Naive thymus-derived CD8-positive, alpha-beta T cell (primary cell): Measurements from ENCODE around the gene ERP27. TPM values are rescaled to one million over a fixed set of nuclear protein-coding genes. Genes with fewer than 3 reads are reported as not detected.
A peak's percentile ranks its signal among the peaks of the same experiment; 100 is the strongest.

Source experiments
- ATAC-seq, 2 donors: fragments of 150-1000 bp; cut with Tn5 transposase in 1 of 2; sonication (Bioruptor Pico), chemical (Tn5 transposase) in 1 of 2; 1 replicate in 1 of 2; 2 replicates in 1 of 2; pipeline ENCODE4 v1.10.0; 2021; ENCODE audit warnings: mild to moderate bottlenecking in 2 of 2, moderate library complexity in 2 of 2
- POLR2A ChIA-PET: fragments of 350-600 bp; sonication (Branson Sonifier 250); formaldehyde crosslinking; loops from one replicate; lab custom pipeline; 2021; ENCODE audit warnings: antibody characterized with exemption; lab: Charles Lee
- DNase-seq, 10 donors: peaks; one replicate each; pipeline versions ENCODE4 v3.0.0 to v3.0.0-alpha.2; 2020 to 2022
- H3K27ac Mint-ChIP-seq, 10 donors: one replicate each; pipeline ENCODE4 v1.8.0; 2020 to 2022; ENCODE audit warnings: mild to moderate bottlenecking in 10 of 10, mixed read lengths in 10 of 10, moderate library complexity in 4 of 10, inconsistent platforms in 1 of 10
- H3K27me3 Mint-ChIP-seq, 5 donors: one replicate each; pipeline ENCODE4 v1.8.0; 2021 to 2022; ENCODE audit warnings: mixed read lengths in 5 of 5
- H3K36me3 Mint-ChIP-seq, 3 donors: one replicate each; pipeline ENCODE4 v1.8.0; 2020 to 2022; ENCODE audit warnings: mixed read lengths in 3 of 3, mild to moderate bottlenecking in 2 of 3, inconsistent platforms in 1 of 3
- H3K4me1 Mint-ChIP-seq, 4 donors: one replicate each; pipeline ENCODE4 v1.8.0; 2021 to 2022; ENCODE audit warnings: mixed read lengths in 4 of 4
- H3K4me3 Mint-ChIP-seq, 10 donors: one replicate each; pipeline ENCODE4 v1.8.0; 2020 to 2022; ENCODE audit warnings: mild to moderate bottlenecking in 10 of 10, mixed read lengths in 10 of 10, moderate library complexity in 6 of 10, inconsistent platforms in 1 of 10
- H3K9me3 Mint-ChIP-seq, 9 donors: one replicate each; pipeline ENCODE4 v1.8.0; 2020 to 2022; ENCODE audit warnings: mixed read lengths in 9 of 9, mild to moderate bottlenecking in 3 of 9, inconsistent platforms in 1 of 9, moderate library complexity in 1 of 9
- polyA plus RNA-seq, 3 donors: library from polyadenylated mRNA; unstranded; fragments of 300-500 nt; fragmentation: Illumina TruSeq; gene quantifications; one replicate each; pipeline ENCODE4 v1.2.3, GENCODE V29; 2021
- total RNA-seq, 8 experiments: library from RNA in 2 of 8; stranded (reverse) in 2 of 8; gene quantifications; one replicate each; pipeline ENCODE4 v1.2.3 and lab custom pipeline; 2021 to 2026

ERP27 gene
- total and polyA plus RNA-seq, 5 experiments from 2014 or later, result 3.2 to 25.8 (median 4.4) TPM

- Mint-ChIP-seq H3K4me3 (peak overlapping the region in 8 of 10 donors; percentile 26 to 74 (median 50)), H3K36me3 (peaks cover 26 to 60% (median 52%) of the 10 kb centered on the region in 3 donors), H3K4me1 (peaks cover 18 to 45% (median 33%) of the 10 kb centered on the region in 4 donors), H3K27me3 (no peaks in the 10 kb centered on the region), H3K9me3 (no peaks in the 10 kb centered on the region), H3K27ac (peak overlapping the region; percentile 58 to 91 (median 78))
- POLR2A ChIA-PET, result interaction anchor here (0.6 to 1.7 kb wide), 9 partner anchors 16 to 147 kb away, joined by 3 to 6 read pairs (median 4); partner anchors contain the start of gene ARHGDIB
- ATAC-seq (peak; percentile 87 to 95), DNase-seq (no peak)
Measured at GRCh38 chr12:14920475-14921126, 17.7 kb downstream of the ERP27 start.

GRCh38 chr12:14919455-14919854 lies 18.9 kb downstream of the ERP27 start:
- peak overlapping the region in 1 of 10 donors; percentile 66 for H3K4me3 Mint-ChIP-seq

GRCh38 chr12:14915736-14916135 lies 22.6 kb downstream of the ERP27 start:
- peaks cover 44 to 85% (median 82%) of the 10 kb centered on the region in 3 donors for H3K36me3 Mint-ChIP-seq
- peaks cover 17 to 40% (median 34%) of the 10 kb centered on the region in 4 donors for H3K4me1 Mint-ChIP-seq
- H3K4me3 Mint-ChIP-seq, result no peak overlapping the region
- DNase-seq (no peak), ATAC-seq (no peak)
- POLR2A ChIA-PET, result interaction anchor here (0.9 kb wide), 1 partner anchor 22 kb away, joined by 3 read pairs; the partner anchor contains the start of gene ERP27
- peak overlapping the region in 4 of 10 donors; percentile 3 to 77 (median 51) for H3K27ac Mint-ChIP-seq
- H3K27me3 Mint-ChIP-seq, result no peaks in the 10 kb centered on the region
- H3K9me3 Mint-ChIP-seq, result peaks cover 0 to 4% (median 0%) of the 10 kb centered on the region in 9 donors

More at GRCh38 chr12:14919455-14919854, 18.9 kb downstream of the ERP27 start:
- DNase-seq, result no peak
- H3K9me3 Mint-ChIP-seq, result no peaks in the 10 kb centered on the region
- peaks cover 29 to 72% (median 60%) of the 10 kb centered on the region in 3 donors for H3K36me3 Mint-ChIP-seq
- POLR2A ChIA-PET, result interaction anchor here (1.3 kb wide), 1 partner anchor 38 kb away, joined by 3 read pairs; no protein-coding TSS in a partner anchor
- peak overlapping the region in 6 of 10 donors; percentile 38 to 84 (median 60) for H3K27ac Mint-ChIP-seq
- ATAC-seq, result no peak
- H3K4me1 Mint-ChIP-seq, result peaks cover 18 to 48% (median 39%) of the 10 kb centered on the region in 4 donors
- H3K27me3 Mint-ChIP-seq, result no peaks in the 10 kb centered on the region

- Mint-ChIP-seq H3K27me3 (no peaks in the 10 kb centered on the region), H3K27ac (peak overlapping the region in 4 of 10 donors; percentile 3 to 81 (median 58)), H3K36me3 (peaks cover 33 to 81% (median 69%) of the 10 kb centered on the region in 3 donors), H3K9me3 (peaks cover 0 to 4% (median 1%) of the 10 kb centered on the region in 9 donors), H3K4me3 (no peak overlapping the region), H3K4me1 (peaks cover 13 to 23% (median 21%) of the 10 kb centered on the region in 4 donors)
- ATAC-seq, result no peak
- POLR2A ChIA-PET, result interaction anchor here (1.0 to 1.4 kb wide), 2 partner anchors 14 to 30 kb away, joined by 3 read pairs; no protein-coding TSS in a partner anchor
- no peak for DNase-seq
Measured at GRCh38 chr12:14913381-14913781, 25.0 kb downstream of the ERP27 start.

- DNase-seq (no peak), ATAC-seq (no peak)
- Mint-ChIP-seq H3K4me1 (peaks cover 14 to 22% (median 20%) of the 10 kb centered on the region in 4 donors), H3K27ac (peak overlapping the region; percentile 12 to 89 (median 32)), H3K9me3 (peaks cover 0 to 10% (median 2%) of the 10 kb centered on the region in 9 donors), H3K27me3 (no peaks in the 10 kb centered on the region), H3K36me3 (peaks cover 28 to 77% (median 50%) of the 10 kb centered on the region in 3 donors), H3K4me3 (no peak overlapping the region)
- POLR2A ChIA-PET, result interaction anchor here (0.6 kb wide), 1 partner anchor 18 kb away, joined by 3 read pairs; no protein-coding TSS in a partner anchor
Measured at GRCh38 chr12:14911131-14911530, 27.2 kb downstream of the ERP27 start.

GRCh38 chr12:14910090-14910915 lies 28.0 kb downstream of the ERP27 start:
- no peaks in the 10 kb centered on the region for H3K27me3 Mint-ChIP-seq
- peaks cover 31 to 71% (median 44%) of the 10 kb centered on the region in 3 donors for H3K36me3 Mint-ChIP-seq
- peaks cover 12 to 23% (median 21%) of the 10 kb centered on the region in 4 donors for H3K4me1 Mint-ChIP-seq
- H3K9me3 Mint-ChIP-seq, result peaks cover 0 to 10% (median 3%) of the 10 kb centered on the region in 9 donors
- no peak overlapping the region for H3K4me3 Mint-ChIP-seq
- POLR2A ChIA-PET, result interaction anchor here (0.6 kb wide), 1 partner anchor 18 kb away, joined by 3 read pairs; no protein-coding TSS in a partner anchor
- no peak for ATAC-seq
- H3K27ac Mint-ChIP-seq, result peak overlapping the region; percentile 13 to 89 (median 58)
- no peak for DNase-seq

GRCh38 chr12:14907953-14908352 lies 30.4 kb downstream of the ERP27 start:
- peak overlapping the region in 4 of 10 donors; percentile 33 to 51 (median 42) for H3K27ac Mint-ChIP-seq

GRCh38 chr12:14906114-14906513 lies 32.2 kb downstream of the ERP27 start:
- Mint-ChIP-seq H3K4me3 (no peak overlapping the region), H3K27ac (peak overlapping the region in 1 of 10 donors; percentile 2), H3K4me1 (peaks cover 12 to 36% (median 26%) of the 10 kb centered on the region in 4 donors), H3K27me3 (no peaks in the 10 kb centered on the region), H3K9me3 (peaks cover 0 to 10% (median 3%) of the 10 kb centered on the region in 9 donors), H3K36me3 (peaks cover 14 to 38% (median 15%) of the 10 kb centered on the region in 3 donors)
- DNase-seq (no peak), ATAC-seq (no peak)
- POLR2A ChIA-PET, result interaction anchor here (1.1 kb wide), 1 partner anchor 14 kb away, joined by 4 read pairs; no protein-coding TSS in a partner anchor

More at GRCh38 chr12:14907953-14908352, 30.4 kb downstream of the ERP27 start:
- no peak for ATAC-seq
- Mint-ChIP-seq H3K27me3 (no peaks in the 10 kb centered on the region), H3K4me1 (peaks cover 12 to 30% (median 21%) of the 10 kb centered on the region in 4 donors), H3K4me3 (no peak overlapping the region), H3K9me3 (peaks cover 0 to 10% (median 3%) of the 10 kb centered on the region in 9 donors), H3K36me3 (peaks cover 21 to 51% (median 24%) of the 10 kb centered on the region in 3 donors)
- no peak for DNase-seq
- POLR2A ChIA-PET, result no interaction called here

GRCh38 chr12:14905269-14906004 lies 32.9 kb downstream of the ERP27 start:
- Mint-ChIP-seq H3K36me3 (peaks cover 10 to 35% (median 15%) of the 10 kb centered on the region in 3 donors), H3K27ac (peak overlapping the region in 6 of 10 donors; percentile 1 to 71 (median 56)), H3K4me3 (no peak overlapping the region), H3K4me1 (peaks cover 10 to 33% (median 22%) of the 10 kb centered on the region in 4 donors), H3K9me3 (peaks cover 0 to 10% (median 3%) of the 10 kb centered on the region in 9 donors), H3K27me3 (no peaks in the 10 kb centered on the region)
- no peak for ATAC-seq
- POLR2A ChIA-PET, result interaction anchor here (1.1 kb wide), 1 partner anchor 13 kb away, joined by 4 read pairs; no protein-coding TSS in a partner anchor
- no peak for DNase-seq

GRCh38 chr12:14904854-14905253 lies 33.5 kb downstream of the ERP27 start:
- no peak overlapping the region for H3K4me3 Mint-ChIP-seq
- no peak for DNase-seq
- peaks cover 7 to 33% (median 15%) of the 10 kb centered on the region in 3 donors for H3K36me3 Mint-ChIP-seq
- POLR2A ChIA-PET, result no interaction called here
- H3K4me1 Mint-ChIP-seq, result peaks cover 10 to 33% (median 18%) of the 10 kb centered on the region in 4 donors
- no peaks in the 10 kb centered on the region for H3K27me3 Mint-ChIP-seq
- H3K9me3 Mint-ChIP-seq, result peaks cover 0 to 10% (median 3%) of the 10 kb centered on the region in 9 donors
- ATAC-seq, result no peak
- peak overlapping the region in 4 of 10 donors; percentile 1 to 71 (median 30) for H3K27ac Mint-ChIP-seq

- H3K4me1 Mint-ChIP-seq, result peaks cover 10 to 33% (median 18%) of the 10 kb centered on the region in 4 donors
- peaks cover 7 to 22% (median 11%) of the 10 kb centered on the region in 3 donors for H3K36me3 Mint-ChIP-seq
- H3K27ac Mint-ChIP-seq, result peak overlapping the region in 1 of 10 donors; percentile 49
- peaks cover 0 to 9% (median 3%) of the 10 kb centered on the region in 9 donors for H3K9me3 Mint-ChIP-seq
- H3K4me3 Mint-ChIP-seq, result no peak overlapping the region
- POLR2A ChIA-PET, result interaction anchor here (0.7 kb wide), 1 partner anchor 110 kb away, joined by 3 read pairs; no protein-coding TSS in a partner anchor
- ATAC-seq (no peak), DNase-seq (no peak)
- no peaks in the 10 kb centered on the region for H3K27me3 Mint-ChIP-seq
Measured at GRCh38 chr12:14903386-14904098, 34.8 kb downstream of the ERP27 start.
